ENCODE measurements around the gene ADGRL4.

DNA sequence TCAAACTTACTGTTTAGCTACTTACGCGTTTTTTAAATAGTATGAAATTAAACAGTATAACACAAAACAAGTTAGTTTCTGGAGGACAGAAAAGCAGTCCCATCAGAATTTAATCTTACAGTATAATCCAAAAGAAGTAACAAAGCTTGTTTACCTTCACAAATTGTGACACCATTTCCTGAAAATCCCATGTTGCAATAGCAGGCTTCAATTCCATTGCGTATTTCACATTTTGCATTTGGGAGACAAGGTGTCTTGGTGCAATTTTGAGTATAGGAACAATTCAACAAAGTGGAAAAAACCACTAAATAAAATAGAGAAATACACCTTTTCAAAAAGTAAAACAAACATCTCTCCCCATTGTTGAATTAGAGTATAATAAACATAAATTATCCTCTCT is 1.6 kb downstream of the ADGRL4 start:
- TF ChIP-seq, protein P1, sequence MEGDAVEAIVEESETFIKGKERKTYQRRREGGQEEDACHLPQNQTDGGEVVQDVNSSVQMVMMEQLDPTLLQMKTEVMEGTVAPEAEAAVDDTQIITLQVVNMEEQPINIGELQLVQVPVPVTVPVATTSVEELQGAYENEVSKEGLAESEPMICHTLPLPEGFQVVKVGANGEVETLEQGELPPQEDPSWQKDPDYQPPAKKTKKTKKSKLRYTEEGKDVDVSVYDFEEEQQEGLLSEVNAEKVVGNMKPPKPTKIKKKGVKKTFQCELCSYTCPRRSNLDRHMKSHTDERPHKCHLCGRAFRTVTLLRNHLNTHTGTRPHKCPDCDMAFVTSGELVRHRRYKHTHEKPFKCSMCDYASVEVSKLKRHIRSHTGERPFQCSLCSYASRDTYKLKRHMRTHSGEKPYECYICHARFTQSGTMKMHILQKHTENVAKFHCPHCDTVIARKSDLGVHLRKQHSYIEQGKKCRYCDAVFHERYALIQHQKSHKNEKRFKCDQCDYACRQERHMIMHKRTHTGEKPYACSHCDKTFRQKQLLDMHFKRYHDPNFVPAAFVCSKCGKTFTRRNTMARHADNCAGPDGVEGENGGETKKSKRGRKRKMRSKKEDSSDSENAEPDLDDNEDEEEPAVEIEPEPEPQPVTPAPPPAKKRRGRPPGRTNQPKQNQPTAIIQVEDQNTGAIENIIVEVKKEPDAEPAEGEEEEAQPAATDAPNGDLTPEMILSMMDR (IDR thresholded peaks at IDR 0.05; ENCODE audit: extremely low read depth in 1 of 2, insufficient read depth in 1 of 2, low read depth in 1 of 2, low read length in 2 of 2): no peak
- TF ChIP-seq POLR2A (IDR thresholded peaks at IDR 0.05; ENCODE audit: low read depth, low read length): no peak
- TF ChIP-seq JUN (IDR thresholded peaks at IDR 0.05; ENCODE audit: borderline replicate concordance, insufficient read depth, insufficient read length, low read depth): no peak
- no peak for TF ChIP-seq MYC (IDR thresholded peaks at IDR 0.05; ENCODE audit: low read depth, low read length)
- no peak for TF ChIP-seq POLR2AphosphoS5 (IDR thresholded peaks at IDR 0.05; ENCODE audit: insufficient read depth, low read depth, low read length)
- no peak for TF ChIP-seq EZH2 (IDR thresholded peaks at IDR 0.05; ENCODE audit: borderline replicate concordance, low read depth, low read length, severe bottlenecking)
- no peak for TF ChIP-seq MAX (IDR thresholded peaks at IDR 0.05; ENCODE audit: insufficient read depth, insufficient read length)
- no peak for TF ChIP-seq GATA2 (IDR thresholded peaks at IDR 0.05; ENCODE audit: insufficient read depth, insufficient read length, low read depth, low read length)
